GM19324 (cell line): ENCODE data around the gene HOXD1.

Experiments used
- ATAC-seq: cut with Tn5 transposase; IDR thresholded peaks from one replicate; pipeline ENCODE4 v1.9.1; 2021; ENCODE audit warnings: mild to moderate bottlenecking, moderate library complexity; ENCODE audit not compliant: unreplicated experiment, low FRiP score

HOXD1 gene

GRCh38 chr2:176178757-176179295, 9.6 kb upstream of the HOXD1 start:
- ATAC-seq, result no peak

GRCh38 chr2:176181551-176181950, 6.9 kb upstream of the HOXD1 start:
- no peak for ATAC-seq

GRCh38 chr2:176182671-176183070, 5.8 kb upstream of the HOXD1 start:
- ATAC-seq, result no peak

GRCh38 chr2:176184749-176185148, 3.7 kb upstream of the HOXD1 start:
- no peak for ATAC-seq

GRCh38 chr2:176186024-176186423, 2.4 kb upstream of the HOXD1 start:
- ATAC-seq, result no peak

GRCh38 chr2:176187200-176187898, 1.1 kb upstream of the HOXD1 start:
- no peak for ATAC-seq

- ATAC-seq, result no peak
Observed at GRCh38 chr2:176188774-176189680, 559 bp downstream of the HOXD1 start.

- ATAC-seq, result no peak
Observed at GRCh38 chr2:176189681-176190641, 1.5 kb downstream of the HOXD1 start.

GRCh38 chr2:176192351-176192750, 3.9 kb downstream of the HOXD1 start:
- ATAC-seq, result no peak

- no peak for ATAC-seq
Observed at GRCh38 chr2:176193048-176193447, 4.6 kb downstream of the HOXD1 start.

- no peak for ATAC-seq
Observed at GRCh38 chr2:176199902-176200301, 11.4 kb downstream of the HOXD1 start.

- ATAC-seq, result no peak
Observed at GRCh38 chr2:176200971-176201370, 12.5 kb downstream of the HOXD1 start.

GRCh38 chr2:176202491-176202890, 14.0 kb downstream of the HOXD1 start:
- ATAC-seq, result no peak

GRCh38 chr2:176205126-176205525, 16.7 kb downstream of the HOXD1 start:
- no peak for ATAC-seq

GRCh38 chr2:176206136-176206535, 17.7 kb downstream of the HOXD1 start:
- ATAC-seq, result no peak

GRCh38 chr2:176206682-176207081, 18.2 kb downstream of the HOXD1 start:
- ATAC-seq, result no peak

GRCh38 chr2:176211110-176211509, 22.6 kb downstream of the HOXD1 start:
- ATAC-seq, result no peak

- no peak for ATAC-seq
Observed at GRCh38 chr2:176212276-176212675, 23.8 kb downstream of the HOXD1 start.

GRCh38 chr2:176213406-176213805, 24.9 kb downstream of the HOXD1 start:
- ATAC-seq, result no peak

GRCh38 chr2:176227874-176228273, 39.4 kb downstream of the HOXD1 start:
- ATAC-seq, result no peak
